Measurements from ENCODE around the gene OPALIN.

GRCh38 chr10:96366508-96366907 lies 7.7 kb upstream of the OPALIN start:
- TF ChIP-seq, protein P1, sequence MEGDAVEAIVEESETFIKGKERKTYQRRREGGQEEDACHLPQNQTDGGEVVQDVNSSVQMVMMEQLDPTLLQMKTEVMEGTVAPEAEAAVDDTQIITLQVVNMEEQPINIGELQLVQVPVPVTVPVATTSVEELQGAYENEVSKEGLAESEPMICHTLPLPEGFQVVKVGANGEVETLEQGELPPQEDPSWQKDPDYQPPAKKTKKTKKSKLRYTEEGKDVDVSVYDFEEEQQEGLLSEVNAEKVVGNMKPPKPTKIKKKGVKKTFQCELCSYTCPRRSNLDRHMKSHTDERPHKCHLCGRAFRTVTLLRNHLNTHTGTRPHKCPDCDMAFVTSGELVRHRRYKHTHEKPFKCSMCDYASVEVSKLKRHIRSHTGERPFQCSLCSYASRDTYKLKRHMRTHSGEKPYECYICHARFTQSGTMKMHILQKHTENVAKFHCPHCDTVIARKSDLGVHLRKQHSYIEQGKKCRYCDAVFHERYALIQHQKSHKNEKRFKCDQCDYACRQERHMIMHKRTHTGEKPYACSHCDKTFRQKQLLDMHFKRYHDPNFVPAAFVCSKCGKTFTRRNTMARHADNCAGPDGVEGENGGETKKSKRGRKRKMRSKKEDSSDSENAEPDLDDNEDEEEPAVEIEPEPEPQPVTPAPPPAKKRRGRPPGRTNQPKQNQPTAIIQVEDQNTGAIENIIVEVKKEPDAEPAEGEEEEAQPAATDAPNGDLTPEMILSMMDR (IDR thresholded peaks at IDR 0.05) = no peak
- no peak for TF ChIP-seq POLR2A (IDR thresholded peaks at IDR 0.05)

Measured in heart left ventricle (tissue), 13 donors.